Left lung (tissue), 10 donors: ENCODE measurements around the gene PLEKHO1. TPM values are rescaled to one million over a fixed set of nuclear protein-coding genes. Genes with fewer than 3 reads are reported as not detected.
"Not testable (repeated sequence)": the region's sequence is repeated elsewhere in the genome, so short reads cannot be mapped to it uniquely, and the experiment has no call there.

Source experiments
- ATAC-seq: fragments of 200-7000 bp; cut with Tn5 transposase; one replicate; pipeline ENCODE4 v1.9.1; 2020; ENCODE audit warnings: moderate library complexity
- DNase-seq, 4 donors: peaks; one replicate each; pipeline ENCODE4 v3.0.0-alpha.2; 2013 to 2020
- H3K27ac ChIP-seq, 2 donors: fragments of 200-600 bp; sonication (generic) in 1 of 2; one replicate each; pipeline versions ENCODE4 v1.5.0 to v1.8.0; 2020 to 2021
- H3K27me3 ChIP-seq, 2 donors: fragments of 200-600 bp; sonication (generic) in 1 of 2; one replicate each; pipeline versions ENCODE4 v1.5.0 to v1.8.0; 2020 to 2021
- H3K36me3 ChIP-seq, 2 donors: fragments of 200-600 bp; sonication (generic) in 1 of 2; one replicate each; pipeline versions ENCODE4 v1.5.0 to v1.8.0; 2020 to 2021
- H3K4me1 ChIP-seq, 2 donors: fragments of 200-600 bp; one replicate each; pipeline ENCODE4 v1.8.0; 2021
- H3K4me3 ChIP-seq, 2 donors: fragments of 200-600 bp; sonication (generic) in 1 of 2; one replicate each; pipeline versions ENCODE4 v1.5.0 to v1.8.0; 2020 to 2021; ENCODE audit warnings: mild to moderate bottlenecking in 1 of 2
- H3K9me3 ChIP-seq, 2 donors: fragments of 200-600 bp; sonication (generic) in 1 of 2; one replicate each; pipeline versions ENCODE4 v1.5.0 to v1.8.0; 2020 to 2021
- CTCF ChIP-seq, 2 donors: fragments of 200-600 bp; sonication (generic) in 1 of 2; IDR thresholded peaks; one replicate each; pipeline versions ENCODE4 v1.5.0 to v1.8.0; 2021; ENCODE audit warnings: antibody characterized with exemption in 2 of 2
- intact Hi-C, 2 donors: fragments of 100-400 bp; cut with DNase I; formaldehyde crosslinking; loops; one replicate each; pipeline versions ENCODE4 v1.11.2 to v1.14.2; 2022
- polyA plus RNA-seq, 6 donors: library from polyadenylated mRNA; unstranded; fragments of 120-200 nt; gene quantifications; one replicate each; pipeline ENCODE4 v1.2.1, GENCODE V29; 2013; ENCODE audit not compliant: insufficient read length in 6 of 6
- total RNA-seq, 2 donors: library from RNA; stranded (reverse); fragmentation: NEBNext Ultra II Directional; extraction: Animal tissue kit (Norgen Biotek cat#: 25700); gene quantifications; one replicate each; pipeline ENCODE4 v1.2.1, GENCODE V29; 2021
- donor health status: DM: no; HTN: yes; CAD: no.
- donor health status: DM: no; HTN: no; CAD: no.

Gene PLEKHO1
- total and polyA plus RNA-seq, 8 donors = 35.3 to 55.1 (median 47.9) TPM

GRCh38 chr1:150207281-150207971 is 57.7 kb downstream of the PLEKHO1 start:
- H3K4me3 ChIP-seq = no peak overlapping the region
- intact Hi-C loops = no loop called here
- no peaks in the 10 kb centered on the region for H3K27me3 ChIP-seq
- H3K36me3 ChIP-seq = no peaks in the 10 kb centered on the region
- DNase-seq = no peak
- TF ChIP-seq CTCF (IDR thresholded peaks at IDR 0.05) = no peak
- no peak for ATAC-seq
- H3K4me1 ChIP-seq = no peaks in the 10 kb centered on the region
- H3K9me3 ChIP-seq = no peaks in the 10 kb centered on the region
- no peak overlapping the region for H3K27ac ChIP-seq

- ATAC-seq, DNase-seq, H3K27me3 ChIP-seq, H3K9me3 ChIP-seq, H3K27ac ChIP-seq, H3K36me3 ChIP-seq, H3K4me1 ChIP-seq, intact Hi-C loops, H3K4me3 ChIP-seq: not testable (repeated sequence)
Observed at GRCh38 chr1:150208460-150208859, 58.7 kb downstream of the PLEKHO1 start.

Other genes with a start within 250 kb of the PLEKHO1 start
- 1 to 10 TPM; 3.3 to 3.4 TPM for gene SV2A, start 232.1 kb upstream of the PLEKHO1 start, total RNA-seq
- 1 to 10 TPM; 6.0 to 7.9 (median 6.6) TPM for gene SV2A, start 232.1 kb upstream of the PLEKHO1 start, polyA plus RNA-seq
- 10 to 100 TPM; 39.4 to 54.0 TPM for gene SF3B4, start 222.1 kb upstream of the PLEKHO1 start, total RNA-seq
- 10 to 100 TPM; 55.2 to 78.8 (median 70.3) TPM for gene SF3B4, start 222.1 kb upstream of the PLEKHO1 start, polyA plus RNA-seq
- 10 to 100 TPM; 12.7 to 18.0 TPM for gene MTMR11, start 213.0 kb upstream of the PLEKHO1 start, total RNA-seq
- 10 to 100 TPM; 24.6 to 34.2 (median 26.4) TPM for gene MTMR11, start 213.0 kb upstream of the PLEKHO1 start, polyA plus RNA-seq
- gene OTUD7B, start 139.2 kb upstream of the PLEKHO1 start, total RNA-seq = 10 to 100 TPM; 20.9 to 31.7 TPM
- 10 to 100 TPM; 18.9 to 21.3 (median 20.3) TPM for gene OTUD7B, start 139.2 kb upstream of the PLEKHO1 start, polyA plus RNA-seq
- gene VPS45, start 82.1 kb upstream of the PLEKHO1 start, total RNA-seq = 10 to 100 TPM; 36.7 to 41.7 TPM
- 10 to 100 TPM; 62.8 to 81.2 (median 72.5) TPM for gene VPS45, start 82.1 kb upstream of the PLEKHO1 start, polyA plus RNA-seq
- 10 to 100 TPM; 27.3 to 31.4 TPM for gene ANP32E, start 86.2 kb downstream of the PLEKHO1 start, total RNA-seq
- gene ANP32E, start 86.2 kb downstream of the PLEKHO1 start, polyA plus RNA-seq = 100 to 1,000 TPM in 2 of 6 donors, 10 to 100 TPM in 4; 72.4 to 112 (median 88.7) TPM
- gene CA14, start 107.9 kb downstream of the PLEKHO1 start, total RNA-seq = under 1 TPM; 0.18 to 0.44 TPM
- gene CA14, start 107.9 kb downstream of the PLEKHO1 start, polyA plus RNA-seq = 1 to 10 TPM; 4.4 to 5.7 (median 4.6) TPM
- 100 to 1,000 TPM; 127 to 143 TPM for gene APH1A, start 119.1 kb downstream of the PLEKHO1 start, total RNA-seq
- gene APH1A, start 119.1 kb downstream of the PLEKHO1 start, polyA plus RNA-seq = 100 to 1,000 TPM; 173 to 206 (median 184) TPM
- gene C1orf54, start 122.9 kb downstream of the PLEKHO1 start, total RNA-seq = 10 to 100 TPM; 10.8 to 21.3 TPM
- gene C1orf54, start 122.9 kb downstream of the PLEKHO1 start, polyA plus RNA-seq = 10 to 100 TPM; 58.9 to 83.9 (median 72.5) TPM
- 1 to 10 TPM; 3.4 to 3.9 TPM for gene CIART, start 132.6 kb downstream of the PLEKHO1 start, total RNA-seq
- 10 to 100 TPM in 2 of 6 donors, 1 to 10 TPM in 4; 7.1 to 13.2 (median 8.7) TPM for gene CIART, start 132.6 kb downstream of the PLEKHO1 start, polyA plus RNA-seq
- gene MRPS21, start 143.9 kb downstream of the PLEKHO1 start, total RNA-seq = 10 to 100 TPM; 44.2 to 47.9 TPM
- gene MRPS21, start 143.9 kb downstream of the PLEKHO1 start, polyA plus RNA-seq = 10 to 100 TPM; 54.0 to 66.2 (median 58.6) TPM
- 10 to 100 TPM; 38.1 to 53.1 TPM for gene PRPF3, start 171.6 kb downstream of the PLEKHO1 start, total RNA-seq
- gene PRPF3, start 171.6 kb downstream of the PLEKHO1 start, polyA plus RNA-seq = 100 to 1,000 TPM; 108 to 152 (median 130) TPM
- 10 to 100 TPM; 26.2 to 29.3 TPM for gene RPRD2, start 214.2 kb downstream of the PLEKHO1 start, total RNA-seq
- 10 to 100 TPM; 41.8 to 43.8 (median 42.8) TPM for gene RPRD2, start 214.2 kb downstream of the PLEKHO1 start, polyA plus RNA-seq